H9 (cell line): ENCODE results near the gene BACH2. TPM values are rescaled to one million over a fixed set of nuclear protein-coding genes. Genes with fewer than 3 reads are reported as not detected.

Source experiments
- DNase-seq: peaks from one replicate; pipeline ENCODE4 v3.0.0-alpha.2; 2017
- H2AFZ ChIP-seq: one replicate; pipeline ENCODE4 v1.6.1; 2013; ENCODE audit warnings: mild to moderate bottlenecking, low read length, control low read depth, moderate library complexity
- H2AK5ac ChIP-seq: 2 replicates; pipeline ENCODE4 v1.6.1; 2013; ENCODE audit warnings: low read length, control low read depth, mixed read lengths; ENCODE audit not compliant: insufficient read length
- H2BK120ac ChIP-seq: one replicate; pipeline ENCODE4 v1.6.1; 2013; ENCODE audit warnings: low read depth, mild to moderate bottlenecking, low read length, control low read depth, inconsistent platforms; ENCODE audit not compliant: poor library complexity, severe bottlenecking
- H2BK12ac ChIP-seq: 2 replicates; pipeline ENCODE4 v1.6.1; 2013; ENCODE audit warnings: low read length, control low read depth, mixed read lengths, low read depth; ENCODE audit not compliant: insufficient read length
- H2BK15ac ChIP-seq: 2 replicates; pipeline ENCODE4 v1.6.1; 2013; ENCODE audit warnings: low read depth, low read length, control low read depth
- H2BK20ac ChIP-seq: one replicate; pipeline ENCODE4 v1.6.1; 2013; ENCODE audit warnings: low read depth, mild to moderate bottlenecking, low read length, control low read depth, inconsistent platforms; ENCODE audit not compliant: poor library complexity, severe bottlenecking
- H2BK5ac ChIP-seq: 2 replicates; pipeline ENCODE4 v1.6.1; 2013; ENCODE audit warnings: low read length, control low read depth, mixed read lengths; ENCODE audit not compliant: insufficient read length
- H3K14ac ChIP-seq: 2 replicates; pipeline ENCODE4 v1.6.1; 2013; ENCODE audit warnings: low read length, control low read depth; ENCODE audit not compliant: insufficient read depth
- H3K18ac ChIP-seq: 2 replicates; pipeline ENCODE4 v1.6.1; 2013; ENCODE audit warnings: low read depth, mild to moderate bottlenecking, mixed read lengths, low read length, control low read depth; ENCODE audit not compliant: insufficient read length
- H3K23ac ChIP-seq: 2 replicates; pipeline ENCODE4 v1.6.1; 2013; ENCODE audit warnings: low read length, control low read depth, mixed read lengths, low read depth; ENCODE audit not compliant: insufficient read length
- H3K23me2 ChIP-seq: 2 replicates; pipeline ENCODE4 v1.6.1; 2013; ENCODE audit warnings: low read depth, mild to moderate bottlenecking, mixed read lengths, low read length, control low read depth; ENCODE audit not compliant: insufficient read length, poor library complexity, severe bottlenecking
- H3K27ac ChIP-seq: 2 replicates; pipeline ENCODE4 v1.5.1; 2013; ENCODE audit warnings: low read length, control low read depth, mixed read lengths, low read depth; ENCODE audit not compliant: insufficient read length
- H3K27me3 ChIP-seq: 2 replicates; pipeline ENCODE4 v1.6.1; 2013; ENCODE audit warnings: low read length, control low read depth, inconsistent platforms; ENCODE audit not compliant: insufficient read depth
- H3K4ac ChIP-seq: 2 replicates; pipeline ENCODE4 v1.6.1; 2013; ENCODE audit warnings: low read depth, mild to moderate bottlenecking, control low read depth, inconsistent platforms, low read length, moderate library complexity
- H3K4me1 ChIP-seq: 2 replicates; pipeline ENCODE4 v1.6.1; 2013; ENCODE audit warnings: low read length, control low read depth, inconsistent platforms; ENCODE audit not compliant: insufficient read depth
- H3K4me2 ChIP-seq: 2 replicates; pipeline ENCODE4 v1.6.1; 2013; ENCODE audit warnings: low read length, control low read depth, mixed read lengths; ENCODE audit not compliant: insufficient read length, insufficient read depth
- H3K56ac ChIP-seq: 2 replicates; pipeline ENCODE4 v1.6.1; 2013; ENCODE audit warnings: low read depth, mild to moderate bottlenecking, mixed read lengths, low read length, control low read depth; ENCODE audit not compliant: insufficient read length
- H3K79me1 ChIP-seq: 2 replicates; pipeline ENCODE4 v1.6.1; 2013; ENCODE audit warnings: low read depth, mild to moderate bottlenecking, moderate library complexity, low read length, control low read depth, inconsistent platforms; ENCODE audit not compliant: insufficient read depth, poor library complexity, severe bottlenecking
- H3K79me2 ChIP-seq: 2 replicates; pipeline ENCODE4 v1.6.1; 2013; ENCODE audit warnings: low read length, control low read depth, inconsistent platforms; ENCODE audit not compliant: insufficient read depth
- H3K9ac ChIP-seq: 2 replicates; pipeline ENCODE4 v1.6.1; 2013; ENCODE audit warnings: low read length, control low read depth, mixed read lengths; ENCODE audit not compliant: insufficient read length; ENCODE audit errors: extremely low read depth
- H3K9me3 ChIP-seq: one replicate; pipeline ENCODE4 v1.6.1; 2013; ENCODE audit warnings: low read depth, low read length, inconsistent platforms; ENCODE audit not compliant: control insufficient read depth
- H3T11ph ChIP-seq: one replicate; pipeline ENCODE4 v1.6.1; 2013; ENCODE audit warnings: mild to moderate bottlenecking, low read length, control low read depth, inconsistent platforms
- H4K20me1 ChIP-seq: one replicate; pipeline ENCODE4 v1.6.1; 2013; ENCODE audit not compliant: control insufficient read depth, insufficient read length, insufficient read depth
- H4K5ac ChIP-seq: 2 replicates; pipeline ENCODE4 v1.6.1; 2013; ENCODE audit warnings: low read depth, mild to moderate bottlenecking, mixed read lengths, low read length, control low read depth; ENCODE audit not compliant: insufficient read length
- H4K8ac ChIP-seq: replicated peaks from 2 replicates; pipeline ENCODE4 v1.6.1; 2013; ENCODE audit warnings: low read length, control low read depth, mixed read lengths, low read depth; ENCODE audit not compliant: insufficient read length
- H4K91ac ChIP-seq: 2 replicates; pipeline ENCODE4 v1.6.1; 2013; ENCODE audit warnings: low read depth, mild to moderate bottlenecking, moderate library complexity, mixed read lengths, low read length, control low read depth; ENCODE audit not compliant: insufficient read length
- H3K27ac Mint-ChIP-seq, 3 experiments: 2 replicates in 2 of 3; 3 replicates in 1 of 3; pipeline ENCODE4 v1.8.0; 2020 to 2021; ENCODE audit warnings: mixed read lengths in 3 of 3, mild to moderate bottlenecking in 1 of 3, moderate library complexity in 1 of 3
- H3K27me3 Mint-ChIP-seq: 2 replicates; pipeline ENCODE4 v1.8.0; 2021; ENCODE audit warnings: low read depth, mild to moderate bottlenecking, moderate library complexity, mixed read lengths
- H3K36me3 Mint-ChIP-seq, 3 experiments: 2 replicates in 2 of 3; 3 replicates in 1 of 3; pipeline ENCODE4 v1.8.0; 2020 to 2021; ENCODE audit warnings: low read depth in 3 of 3, mixed read lengths in 3 of 3; ENCODE audit not compliant: insufficient read depth in 1 of 3
- H3K4me1 Mint-ChIP-seq, 2 experiments: 2 replicates each; pipeline ENCODE4 v1.8.0; 2020; ENCODE audit warnings: mixed read lengths in 2 of 2
- H3K4me3 Mint-ChIP-seq, 2 experiments: 2 replicates in 1 of 2; 3 replicates in 1 of 2; pipeline ENCODE4 v1.8.0; 2020 to 2021; ENCODE audit warnings: mild to moderate bottlenecking in 2 of 2, mixed read lengths in 2 of 2, moderate library complexity in 1 of 2
- H3K9me3 Mint-ChIP-seq, 2 experiments: 2 replicates in 1 of 2; 3 replicates in 1 of 2; pipeline ENCODE4 v1.8.0; 2020; ENCODE audit warnings: mild to moderate bottlenecking in 2 of 2, mixed read lengths in 2 of 2, moderate library complexity in 1 of 2
- WGBS: extraction: QIAGEN DNeasy Blood & Tissue Kit; methylation state at CpG from one replicate; pipeline ENCODE4 v1.1.7; 2013; ENCODE audit warnings: missing lambda C conversion rate, low lambda C conversion rate, mixed read lengths; ENCODE audit not compliant: insufficient read length; ENCODE audit errors: extremely low coverage; 5-methylcytosine and 5-hydroxymethylcytosine counted together
- total RNA-seq: library from RNA; stranded (reverse); gene quantifications from 2 replicates; pipeline ENCODE4 v1.2.1, GENCODE V29; 2021
- TF ChIP-seq, protein P1 (sequence below): fragments of 200-600 bp; sonication (generic); conservative IDR thresholded peaks from 3 replicates; pipeline ENCODE4 v1.8.0; 2021; ENCODE audit warnings: antibody characterized with exemption, mild to moderate bottlenecking

Gene BACH2
- total RNA-seq, 1 experiment from 2014 or later = 2.0 TPM

GRCh38 chr6:90257486-90257738 lies 39.2 kb downstream of the BACH2 start:
- Histone ChIP-seq H2AFZ (no peak overlapping the region), H2BK12ac (no peak overlapping the region), H3K56ac (no peak overlapping the region), H3K14ac (no peak overlapping the region), H3K23me2 (no peaks in the 10 kb centered on the region), H2BK120ac (no peak overlapping the region), H3K27me3 (no peaks in the 10 kb centered on the region), H3K79me2 (no peaks in the 10 kb centered on the region), H2BK5ac (no peak overlapping the region), H3K23ac (no peak overlapping the region), H3K18ac (no peak overlapping the region), H3K79me1 (no peaks in the 10 kb centered on the region), H4K20me1 (no peaks in the 10 kb centered on the region), H2BK20ac (no peak overlapping the region), H2AK5ac (no peak overlapping the region), H4K5ac (no peak overlapping the region), H3K4me1 (no peaks in the 10 kb centered on the region), H4K8ac (no peak overlapping the region), H3K9ac (no peak overlapping the region), H3K4me2 (no peak overlapping the region), H3T11ph (no peak overlapping the region), H3K4ac (no peak overlapping the region), H4K91ac (no peak overlapping the region), H2BK15ac (no peak overlapping the region), H3K9me3 (no peaks in the 10 kb centered on the region), H3K27ac (no peak overlapping the region)
- Mint-ChIP-seq H3K27ac (no peak overlapping the region), H3K4me1 (no peaks in the 10 kb centered on the region), H3K27me3 (0 out of 2 replicates have a peak, but pooled peaks cover 2% of the 10 kb centered on the region), H3K9me3 (peaks cover 0 to 4% of the 10 kb centered on the region in 2 experiments; a peak in 3 of 5 replicates), H3K36me3 (no peaks in the 10 kb centered on the region; a peak in 2 of 7 replicates), H3K4me3 (no peak overlapping the region)
- no peak for DNase-seq
- WGBS = no CpG with 5 or more reads among the region's 1 CpG
- TF ChIP-seq, protein P1, sequence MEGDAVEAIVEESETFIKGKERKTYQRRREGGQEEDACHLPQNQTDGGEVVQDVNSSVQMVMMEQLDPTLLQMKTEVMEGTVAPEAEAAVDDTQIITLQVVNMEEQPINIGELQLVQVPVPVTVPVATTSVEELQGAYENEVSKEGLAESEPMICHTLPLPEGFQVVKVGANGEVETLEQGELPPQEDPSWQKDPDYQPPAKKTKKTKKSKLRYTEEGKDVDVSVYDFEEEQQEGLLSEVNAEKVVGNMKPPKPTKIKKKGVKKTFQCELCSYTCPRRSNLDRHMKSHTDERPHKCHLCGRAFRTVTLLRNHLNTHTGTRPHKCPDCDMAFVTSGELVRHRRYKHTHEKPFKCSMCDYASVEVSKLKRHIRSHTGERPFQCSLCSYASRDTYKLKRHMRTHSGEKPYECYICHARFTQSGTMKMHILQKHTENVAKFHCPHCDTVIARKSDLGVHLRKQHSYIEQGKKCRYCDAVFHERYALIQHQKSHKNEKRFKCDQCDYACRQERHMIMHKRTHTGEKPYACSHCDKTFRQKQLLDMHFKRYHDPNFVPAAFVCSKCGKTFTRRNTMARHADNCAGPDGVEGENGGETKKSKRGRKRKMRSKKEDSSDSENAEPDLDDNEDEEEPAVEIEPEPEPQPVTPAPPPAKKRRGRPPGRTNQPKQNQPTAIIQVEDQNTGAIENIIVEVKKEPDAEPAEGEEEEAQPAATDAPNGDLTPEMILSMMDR = no peak
